AG09319 (cell line): ENCODE results near the gene KATNBL1.

Experiments
- DNase-seq: peaks from one replicate; pipeline ENCODE4 v3.0.0-alpha.2; 2010; ENCODE audit warnings: low read depth; ENCODE audit errors: extremely low read depth
- CTCF ChIP-seq: IDR thresholded peaks from 2 replicates; pipeline ENCODE4 v1.5.1; 2011; ENCODE audit warnings: low read depth, mild to moderate bottlenecking, inconsistent platforms, low read length, moderate library complexity

The KATNBL1 gene, protein sequence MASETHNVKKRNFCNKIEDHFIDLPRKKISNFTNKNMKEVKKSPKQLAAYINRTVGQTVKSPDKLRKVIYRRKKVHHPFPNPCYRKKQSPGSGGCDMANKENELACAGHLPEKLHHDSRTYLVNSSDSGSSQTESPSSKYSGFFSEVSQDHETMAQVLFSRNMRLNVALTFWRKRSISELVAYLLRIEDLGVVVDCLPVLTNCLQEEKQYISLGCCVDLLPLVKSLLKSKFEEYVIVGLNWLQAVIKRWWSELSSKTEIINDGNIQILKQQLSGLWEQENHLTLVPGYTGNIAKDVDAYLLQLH

GRCh38 chr15:34209421-34210282 lies at the start of gene KATNBL1:
TSS of gene KATNBL1 (minus strand) at chr15:34210096. CDS start at chr15:34163676, 46,420 bp downstream.
- TF ChIP-seq CTCF, result peak; percentile 87

GRCh38 chr15:34259566-34259965 lies 49.7 kb upstream of the KATNBL1 start:
- DNase-seq, result no peak
- no peak for TF ChIP-seq CTCF

More at GRCh38 chr15:34209421-34210282, at the start of gene KATNBL1:
- DNase-seq, result peak; percentile 77

- DNase-seq, result no peak
- no peak for TF ChIP-seq CTCF
Observed at GRCh38 chr15:34258151-34258550, 48.3 kb upstream of the KATNBL1 start.

- DNase-seq, result no peak
- no peak for TF ChIP-seq CTCF
Observed at GRCh38 chr15:34252545-34252944, 42.6 kb upstream of the KATNBL1 start.

GRCh38 chr15:34248190-34248589 lies 38.3 kb upstream of the KATNBL1 start:
- no peak for DNase-seq
- no peak for TF ChIP-seq CTCF

DNA sequence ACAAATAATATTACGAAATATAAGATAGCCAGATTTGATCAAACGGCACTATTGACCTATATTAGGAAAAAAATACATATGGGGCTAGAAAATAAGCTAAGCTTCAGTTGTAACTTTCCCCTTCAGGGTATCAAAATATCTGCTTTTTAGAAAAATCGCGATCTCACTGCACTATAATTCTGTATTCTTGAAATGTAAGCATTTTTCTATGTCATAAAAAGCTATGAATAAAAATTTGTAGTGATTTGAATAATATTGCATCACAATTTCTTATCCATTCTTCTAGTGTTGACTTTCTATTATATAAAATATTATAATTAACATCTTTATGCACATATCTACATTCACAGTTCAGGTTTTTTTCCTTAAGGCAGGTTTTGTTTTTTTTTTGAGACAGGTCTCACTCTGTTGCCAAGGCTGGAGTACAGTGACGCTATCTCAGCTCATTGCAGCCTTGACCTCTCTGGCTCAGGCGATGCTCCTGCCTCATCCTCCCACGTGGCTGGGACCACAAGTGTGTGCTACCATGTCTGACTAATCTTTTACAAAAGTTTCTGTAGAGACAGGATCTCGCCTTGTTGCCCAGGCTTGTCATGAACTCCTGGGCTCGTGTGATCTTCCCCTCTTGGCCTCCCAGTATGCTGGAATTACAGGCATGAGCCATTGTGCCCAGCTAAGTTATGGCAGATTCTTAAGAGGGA lies 36.5 kb upstream of the KATNBL1 start:
- no peak for TF ChIP-seq CTCF

More for the DNA sequence above, 36.5 kb upstream of the KATNBL1 start:
- no peak for DNase-seq
